ENCODE results near the gene EMX2.

Gene EMX2

GRCh38 chr10:117550599-117551329 lies 8.2 kb downstream of the EMX2 start:
- no peaks in the 10 kb centered on the region for H3K9me3 Mint-ChIP-seq
- H3K36me3 Mint-ChIP-seq (ENCODE audit: insufficient read depth): peaks cover 2% of the 10 kb centered on the region
- no peak overlapping the region for H3K4me3 Mint-ChIP-seq
- DNase-seq (ENCODE audit: low spot score in 2 of 2) (no peak), ATAC-seq (replicated peaks; ENCODE audit: extremely low read depth, poor library complexity, severe bottlenecking) (no peak)
- H3K27me3 Mint-ChIP-seq: peaks cover 98% of the 10 kb centered on the region
- H3K4me1 Mint-ChIP-seq: peaks cover 23% of the 10 kb centered on the region
- H3K27ac Mint-ChIP-seq (ENCODE audit: low read depth): no peak overlapping the region

GRCh38 chr10:117551330-117552155 lies 9.0 kb downstream of the EMX2 start:
- Mint-ChIP-seq H3K9me3 (no peaks in the 10 kb centered on the region), H3K4me3 (no peak overlapping the region), H3K36me3 (ENCODE audit: insufficient read depth) (peaks cover 2% of the 10 kb centered on the region), H3K27ac (ENCODE audit: low read depth) (no peak overlapping the region), H3K4me1 (peaks cover 19% of the 10 kb centered on the region), H3K27me3 (peaks cover 98% of the 10 kb centered on the region)
- DNase-seq (ENCODE audit: low spot score in 2 of 2): no peak
- ATAC-seq (replicated peaks; ENCODE audit: extremely low read depth, poor library complexity, severe bottlenecking): no peak

- Mint-ChIP-seq H3K9me3 (no peaks in the 10 kb centered on the region), H3K27me3 (peaks cover 95% of the 10 kb centered on the region), H3K36me3 (ENCODE audit: insufficient read depth) (peaks cover 2% of the 10 kb centered on the region), H3K4me3 (no peak overlapping the region), H3K4me1 (peaks cover 19% of the 10 kb centered on the region), H3K27ac (ENCODE audit: low read depth) (no peak overlapping the region)
- DNase-seq (ENCODE audit: low spot score in 2 of 2) (no peak), ATAC-seq (replicated peaks; ENCODE audit: extremely low read depth, poor library complexity, severe bottlenecking) (no peak)
These were observed 9.6 kb downstream of the EMX2 start for GRCh38 chr10:117552156-117552631.

GRCh38 chr10:117552701-117553141 lies 10.2 kb downstream of the EMX2 start:
- peaks cover 90% of the 10 kb centered on the region for H3K27me3 Mint-ChIP-seq
- H3K27ac Mint-ChIP-seq (ENCODE audit: low read depth): no peak overlapping the region
- no peak for DNase-seq (ENCODE audit: low spot score in 2 of 2)
- no peak for ATAC-seq (replicated peaks; ENCODE audit: extremely low read depth, poor library complexity, severe bottlenecking)
- H3K36me3 Mint-ChIP-seq (ENCODE audit: insufficient read depth): peaks cover 2% of the 10 kb centered on the region
- H3K4me1 Mint-ChIP-seq: peaks cover 14% of the 10 kb centered on the region
- no peaks in the 10 kb centered on the region for H3K9me3 Mint-ChIP-seq
- no peak overlapping the region for H3K4me3 Mint-ChIP-seq

- H3K4me1 Mint-ChIP-seq: peaks cover 8% of the 10 kb centered on the region
- H3K27me3 Mint-ChIP-seq: peaks cover 84% of the 10 kb centered on the region
- H3K9me3 Mint-ChIP-seq: no peaks in the 10 kb centered on the region
- H3K36me3 Mint-ChIP-seq (ENCODE audit: insufficient read depth): peaks cover 2% of the 10 kb centered on the region
- DNase-seq (ENCODE audit: low spot score in 2 of 2) (no peak), ATAC-seq (replicated peaks; ENCODE audit: extremely low read depth, poor library complexity, severe bottlenecking) (no peak)
- no peak overlapping the region for H3K27ac Mint-ChIP-seq (ENCODE audit: low read depth)
- no peak overlapping the region for H3K4me3 Mint-ChIP-seq
These were observed 10.7 kb downstream of the EMX2 start for GRCh38 chr10:117553142-117553814.

GRCh38 chr10:117553815-117554172 lies 11.2 kb downstream of the EMX2 start:
- peaks cover 79% of the 10 kb centered on the region for H3K27me3 Mint-ChIP-seq
- DNase-seq (ENCODE audit: low spot score in 2 of 2) (no peak), ATAC-seq (replicated peaks; ENCODE audit: extremely low read depth, poor library complexity, severe bottlenecking) (no peak)
- peaks cover 6% of the 10 kb centered on the region for H3K4me1 Mint-ChIP-seq
- no peaks in the 10 kb centered on the region for H3K36me3 Mint-ChIP-seq (ENCODE audit: insufficient read depth)
- H3K4me3 Mint-ChIP-seq: peak overlapping the region; percentile 57
- no peaks in the 10 kb centered on the region for H3K9me3 Mint-ChIP-seq
- H3K27ac Mint-ChIP-seq (ENCODE audit: low read depth): no peak overlapping the region

GRCh38 chr10:117554241-117554814 lies 11.8 kb downstream of the EMX2 start:
- Mint-ChIP-seq H3K9me3 (no peaks in the 10 kb centered on the region), H3K4me3 (peak overlapping the region; percentile 57), H3K27ac (ENCODE audit: low read depth) (no peak overlapping the region), H3K4me1 (peaks cover 6% of the 10 kb centered on the region), H3K27me3 (peaks cover 74% of the 10 kb centered on the region), H3K36me3 (ENCODE audit: insufficient read depth) (no peaks in the 10 kb centered on the region)
- DNase-seq (ENCODE audit: low spot score in 2 of 2): no peak
- no peak for ATAC-seq (replicated peaks; ENCODE audit: extremely low read depth, poor library complexity, severe bottlenecking)

GRCh38 chr10:117555017-117555416 lies 12.5 kb downstream of the EMX2 start:
- Mint-ChIP-seq H3K4me3 (no peak overlapping the region), H3K9me3 (no peaks in the 10 kb centered on the region), H3K27ac (ENCODE audit: low read depth) (no peak overlapping the region), H3K36me3 (ENCODE audit: insufficient read depth) (no peaks in the 10 kb centered on the region), H3K4me1 (peaks cover 6% of the 10 kb centered on the region), H3K27me3 (peaks cover 67% of the 10 kb centered on the region)
- DNase-seq (ENCODE audit: low spot score in 2 of 2): no peak
- no peak for ATAC-seq (replicated peaks; ENCODE audit: extremely low read depth, poor library complexity, severe bottlenecking)

GRCh38 chr10:117555863-117556262 lies 13.3 kb downstream of the EMX2 start:
- no peak overlapping the region for H3K4me3 Mint-ChIP-seq
- H3K9me3 Mint-ChIP-seq: no peaks in the 10 kb centered on the region
- H3K4me1 Mint-ChIP-seq: peaks cover 6% of the 10 kb centered on the region
- no peak overlapping the region for H3K27ac Mint-ChIP-seq (ENCODE audit: low read depth)
- peaks cover 58% of the 10 kb centered on the region for H3K27me3 Mint-ChIP-seq
- DNase-seq (ENCODE audit: low spot score in 2 of 2) (no peak), ATAC-seq (replicated peaks; ENCODE audit: extremely low read depth, poor library complexity, severe bottlenecking) (no peak)
- no peaks in the 10 kb centered on the region for H3K36me3 Mint-ChIP-seq (ENCODE audit: insufficient read depth)

- peaks cover 6% of the 10 kb centered on the region for H3K4me1 Mint-ChIP-seq
- no peak overlapping the region for H3K4me3 Mint-ChIP-seq
- H3K27me3 Mint-ChIP-seq: peaks cover 53% of the 10 kb centered on the region
- no peaks in the 10 kb centered on the region for H3K36me3 Mint-ChIP-seq (ENCODE audit: insufficient read depth)
- DNase-seq (ENCODE audit: low spot score in 2 of 2): no peak
- H3K9me3 Mint-ChIP-seq: no peaks in the 10 kb centered on the region
- H3K27ac Mint-ChIP-seq (ENCODE audit: low read depth): no peak overlapping the region
- no peak for ATAC-seq (replicated peaks; ENCODE audit: extremely low read depth, poor library complexity, severe bottlenecking)
These were observed 13.8 kb downstream of the EMX2 start for GRCh38 chr10:117556356-117556755.

GRCh38 chr10:117559712-117560111 lies 17.2 kb downstream of the EMX2 start:
- Mint-ChIP-seq H3K4me3 (no peak overlapping the region), H3K36me3 (ENCODE audit: insufficient read depth) (no peaks in the 10 kb centered on the region), H3K27ac (ENCODE audit: low read depth) (no peak overlapping the region), H3K9me3 (no peaks in the 10 kb centered on the region), H3K27me3 (peaks cover 30% of the 10 kb centered on the region), H3K4me1 (no peaks in the 10 kb centered on the region)
- DNase-seq (ENCODE audit: low spot score in 2 of 2) (no peak), ATAC-seq (replicated peaks; ENCODE audit: extremely low read depth, poor library complexity, severe bottlenecking) (no peak)

GRCh38 chr10:117560942-117561341 lies 18.4 kb downstream of the EMX2 start:
- no peak overlapping the region for H3K4me3 Mint-ChIP-seq
- no peak overlapping the region for H3K27ac Mint-ChIP-seq (ENCODE audit: low read depth)
- H3K9me3 Mint-ChIP-seq: no peaks in the 10 kb centered on the region
- no peaks in the 10 kb centered on the region for H3K36me3 Mint-ChIP-seq (ENCODE audit: insufficient read depth)
- H3K4me1 Mint-ChIP-seq: no peaks in the 10 kb centered on the region
- DNase-seq (ENCODE audit: low spot score in 2 of 2) (no peak), ATAC-seq (replicated peaks; ENCODE audit: extremely low read depth, poor library complexity, severe bottlenecking) (no peak)
- H3K27me3 Mint-ChIP-seq: peaks cover 21% of the 10 kb centered on the region
